PC-3 (cell line): ENCODE results near the gene ARHGEF7.

Source experiments
- CTCF ChIP-seq: fragments of 300-600 bp; sonication (generic); conservative IDR thresholded peaks from 2 replicates; pipeline ENCODE4 v1.5.1; 2017; ENCODE audit warnings: antibody characterized with exemption, low read depth, mild to moderate bottlenecking, low read length
- EZH2 ChIP-seq: fragments of 300-600 bp; sonication (generic); IDR thresholded peaks from one replicate; pipeline ENCODE4 v1.6.1; 2017; ENCODE audit warnings: antibody characterized with exemption, mild to moderate bottlenecking, low read length; ENCODE audit not compliant: unreplicated experiment

GRCh38 chr13:111123221-111123620, 8.1 kb downstream of the ARHGEF7 start:
- no peak for TF ChIP-seq CTCF
- no peak for TF ChIP-seq EZH2
